8988T (cell line): Measurements from ENCODE around the gene POLR2L.

Experiments
- DNase-seq: peaks from one replicate; pipeline ENCODE4 v3.0.0; 2011

POLR2L gene

DNA sequence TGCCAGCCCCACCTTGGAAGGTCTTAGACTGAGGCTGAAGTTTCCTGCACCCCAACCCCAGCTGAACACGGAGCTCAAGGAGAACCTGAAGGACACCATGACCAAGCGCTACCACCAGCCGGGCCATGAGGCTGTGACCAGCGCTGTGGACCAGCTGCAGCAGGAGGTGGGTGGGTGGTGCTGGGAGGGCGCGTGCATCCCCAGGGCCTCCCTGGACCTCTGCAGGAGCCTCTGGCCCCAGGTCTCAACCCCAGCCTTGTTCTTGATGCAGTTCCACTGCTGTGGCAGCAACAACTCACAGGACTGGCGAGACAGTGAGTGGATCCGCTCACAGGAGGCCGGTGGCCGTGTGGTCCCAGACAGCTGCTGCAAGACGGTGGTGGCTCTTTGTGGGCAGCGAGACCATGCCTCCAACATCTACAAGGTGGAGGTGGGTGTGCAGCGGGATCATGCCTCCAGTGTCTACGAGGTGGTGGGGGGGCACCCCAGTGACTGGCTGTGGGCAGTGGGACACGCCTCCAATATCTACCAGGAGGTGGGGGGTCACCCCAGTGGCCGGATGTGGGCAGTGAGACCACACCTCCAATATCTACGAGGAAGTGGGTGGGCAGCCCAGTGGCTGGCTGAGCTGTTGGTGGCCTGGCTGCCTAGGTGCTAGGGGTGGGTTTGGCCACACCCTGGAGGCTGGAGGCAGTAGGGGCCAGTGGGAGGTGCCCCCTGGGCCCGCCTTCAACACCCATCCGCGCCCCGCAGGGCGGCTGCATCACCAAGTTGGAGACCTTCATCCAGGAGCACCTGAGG, 4.9 kb downstream of the POLR2L start:
- no peak for DNase-seq

- DNase-seq, result no peak
Observed at GRCh38 chr11:836700-837099, 5.6 kb downstream of the POLR2L start.

GRCh38 chr11:836274-836673, 6.1 kb downstream of the POLR2L start:
- no peak for DNase-seq

- peak; percentile 97 for DNase-seq
Observed at GRCh38 chr11:834371-835316, 7.7 kb downstream of the POLR2L start.

GRCh38 chr11:833849-834311, 8.4 kb downstream of the POLR2L start:
- no peak for DNase-seq

GRCh38 chr11:833114-833791, 9.1 kb downstream of the POLR2L start:
- no peak for DNase-seq

DNA sequence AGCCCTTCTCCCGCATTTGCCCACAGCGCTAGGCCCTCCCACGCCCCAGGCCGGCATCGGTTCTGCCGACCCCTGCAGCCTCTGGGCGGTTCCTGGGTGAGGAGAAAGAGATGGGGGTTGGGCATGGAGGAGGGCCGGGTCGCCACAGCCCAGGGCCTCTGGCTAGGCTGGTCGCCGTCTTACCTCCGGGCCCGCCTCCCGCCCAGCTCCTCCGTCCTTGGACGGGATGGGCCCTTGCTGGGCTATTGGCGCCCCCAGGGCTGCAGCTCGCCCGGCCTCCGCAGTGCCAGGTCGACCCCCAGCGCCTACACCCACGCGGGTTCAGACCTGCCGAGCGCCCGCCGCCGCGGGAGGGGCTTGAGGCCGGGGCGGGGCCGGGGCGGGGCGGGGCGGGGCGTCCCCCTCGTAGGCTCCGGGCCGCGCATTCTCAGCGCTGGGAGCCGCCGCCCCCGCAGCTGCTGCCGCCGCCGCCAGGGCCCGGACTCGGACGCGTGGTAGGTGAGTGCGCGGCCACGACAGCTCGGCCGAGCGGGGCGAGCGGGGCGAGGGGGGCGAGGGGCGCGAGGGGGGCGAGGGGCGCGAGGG, 9.7 kb downstream of the POLR2L start, which contains the start of gene CD151:
Gene CD151, plus strand, starts transcription at position 424 of the 585 bp plus-strand sequence. CDS start 3,118 bp downstream, outside the sequence.
- no peak for DNase-seq

GRCh38 chr11:831961-832528, 10.3 kb downstream of the POLR2L start:
- DNase-seq, result no peak

DNA sequence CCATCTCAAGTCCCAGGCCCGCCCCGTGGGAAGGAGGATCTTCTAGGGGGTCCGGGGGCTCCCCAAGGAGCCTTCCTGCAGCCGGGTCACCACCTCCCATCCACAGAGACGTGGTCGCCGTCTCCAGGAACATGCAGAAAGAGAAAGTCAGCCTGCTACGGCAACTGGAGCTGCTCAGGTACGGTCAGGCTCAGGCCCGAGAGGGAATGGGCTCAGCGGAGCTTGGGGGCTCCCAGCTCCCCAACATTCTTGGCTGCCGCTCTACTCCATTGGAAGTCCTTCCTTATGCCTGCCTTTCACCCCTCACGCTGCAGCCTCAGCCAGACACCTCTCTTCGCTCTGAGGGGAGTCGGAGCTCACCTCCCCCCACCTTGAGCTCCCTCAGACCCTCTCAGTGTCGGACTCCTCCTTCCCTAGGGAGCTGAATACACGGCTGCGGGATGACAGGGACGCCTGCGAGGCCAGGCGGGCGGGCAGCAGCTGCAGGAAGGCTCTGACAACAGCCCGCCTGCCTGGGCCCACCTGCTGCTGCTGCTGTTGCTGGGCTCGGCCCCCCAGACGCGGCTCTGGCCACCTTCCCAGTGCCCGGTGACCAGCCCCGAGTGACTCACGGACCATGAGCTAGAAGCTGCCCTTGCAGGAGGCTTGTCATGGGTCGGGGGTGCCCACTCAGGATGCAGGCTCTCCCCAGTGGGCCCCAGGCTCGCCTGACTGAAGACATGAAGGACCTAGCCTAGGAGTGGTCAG, 11.0 kb downstream of the POLR2L start:
- no peak for DNase-seq

- no peak for DNase-seq
Observed at GRCh38 chr11:830295-831117, 11.8 kb downstream of the POLR2L start.

- no peak for DNase-seq
Observed at GRCh38 chr11:829847-830294, 12.5 kb downstream of the POLR2L start.

DNA sequence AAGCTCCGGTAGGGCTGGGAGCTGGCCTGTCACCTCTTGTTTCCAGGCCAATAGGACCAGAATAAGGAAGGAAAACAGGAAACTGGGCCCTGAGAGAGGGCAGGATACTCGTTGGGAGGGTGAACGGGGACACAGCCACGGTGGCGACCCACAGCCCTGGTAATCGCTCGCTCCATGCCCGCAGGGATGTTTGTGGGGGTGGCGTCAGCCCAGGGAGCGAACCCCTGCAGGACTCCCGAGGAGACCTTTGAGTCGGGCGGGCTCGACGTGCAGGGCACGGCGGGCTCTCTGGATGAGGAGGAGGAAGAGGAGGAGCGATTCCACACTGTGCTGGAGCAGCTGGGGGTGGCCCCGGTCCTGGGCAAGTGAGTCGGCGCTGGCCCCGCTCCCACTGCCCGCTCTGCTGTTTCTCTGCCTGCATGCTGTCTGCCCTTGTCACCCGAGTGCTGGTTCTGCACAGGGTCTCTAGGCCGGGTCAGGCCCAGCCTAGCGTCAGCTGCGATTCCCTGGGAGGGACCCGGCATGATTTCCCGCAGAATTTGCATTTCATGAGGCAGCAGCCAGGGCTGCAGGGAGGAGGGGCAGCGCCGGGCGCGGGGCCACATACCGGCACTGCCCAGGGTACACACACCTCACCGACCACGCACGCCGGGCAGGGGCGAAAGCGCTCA, 13.0 kb downstream of the POLR2L start:
- no peak for DNase-seq

DNA sequence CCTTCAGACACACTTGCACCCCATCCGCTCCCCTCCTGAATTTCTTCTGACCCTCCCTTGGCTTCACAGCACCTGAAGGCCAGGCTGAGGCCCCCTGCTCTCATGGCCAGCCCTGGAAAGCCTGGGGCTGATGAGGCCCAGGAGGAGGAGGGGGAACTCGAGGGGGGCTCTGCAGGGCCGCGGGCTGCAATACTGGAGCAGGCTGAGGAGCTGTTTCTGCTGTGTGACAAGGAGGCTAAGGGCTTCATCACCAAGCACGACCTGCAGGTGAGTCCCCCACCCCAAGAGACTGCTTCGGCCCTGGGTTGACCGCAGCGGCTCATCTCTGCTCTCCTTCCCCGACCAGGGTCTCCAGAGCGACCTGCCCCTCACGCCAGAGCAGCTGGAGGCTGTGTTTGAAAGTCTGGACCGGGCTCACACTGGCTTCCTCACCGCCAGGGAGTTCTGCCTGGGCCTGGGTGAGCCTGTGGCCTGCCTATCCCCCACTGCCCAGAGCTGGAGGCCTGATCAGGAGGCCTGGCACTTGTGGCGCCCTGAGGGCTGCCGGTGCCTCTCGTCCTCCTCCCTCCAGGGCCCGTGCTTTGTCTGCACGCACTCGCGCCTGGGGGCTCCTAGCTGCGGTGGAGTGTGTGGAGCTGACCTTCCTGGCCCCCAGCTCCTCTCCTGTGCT, 13.7 kb downstream of the POLR2L start:
- DNase-seq, result no peak

DNA sequence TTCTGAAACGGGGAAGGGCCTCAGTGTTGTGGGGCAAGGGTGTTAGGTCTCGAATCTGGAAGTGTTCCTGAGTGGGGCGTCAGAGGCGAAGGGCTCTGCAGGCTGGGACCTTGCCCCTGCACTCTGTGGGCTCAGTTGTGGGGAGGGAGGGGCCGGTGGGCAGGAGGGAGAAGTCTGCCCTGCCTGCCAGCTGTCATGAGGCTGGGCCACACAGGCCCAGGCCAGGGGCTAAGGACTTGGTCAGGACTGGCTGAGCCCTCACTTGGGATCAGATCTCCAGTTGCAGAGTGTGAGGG, 14.5 kb downstream of the POLR2L start, which contains the start of gene CRACR2B:
Gene CRACR2B, plus strand, starts transcription at position 23 of the 296 bp plus-strand sequence. CDS start 689 bp downstream, outside the sequence.
- no peak for DNase-seq

DNA sequence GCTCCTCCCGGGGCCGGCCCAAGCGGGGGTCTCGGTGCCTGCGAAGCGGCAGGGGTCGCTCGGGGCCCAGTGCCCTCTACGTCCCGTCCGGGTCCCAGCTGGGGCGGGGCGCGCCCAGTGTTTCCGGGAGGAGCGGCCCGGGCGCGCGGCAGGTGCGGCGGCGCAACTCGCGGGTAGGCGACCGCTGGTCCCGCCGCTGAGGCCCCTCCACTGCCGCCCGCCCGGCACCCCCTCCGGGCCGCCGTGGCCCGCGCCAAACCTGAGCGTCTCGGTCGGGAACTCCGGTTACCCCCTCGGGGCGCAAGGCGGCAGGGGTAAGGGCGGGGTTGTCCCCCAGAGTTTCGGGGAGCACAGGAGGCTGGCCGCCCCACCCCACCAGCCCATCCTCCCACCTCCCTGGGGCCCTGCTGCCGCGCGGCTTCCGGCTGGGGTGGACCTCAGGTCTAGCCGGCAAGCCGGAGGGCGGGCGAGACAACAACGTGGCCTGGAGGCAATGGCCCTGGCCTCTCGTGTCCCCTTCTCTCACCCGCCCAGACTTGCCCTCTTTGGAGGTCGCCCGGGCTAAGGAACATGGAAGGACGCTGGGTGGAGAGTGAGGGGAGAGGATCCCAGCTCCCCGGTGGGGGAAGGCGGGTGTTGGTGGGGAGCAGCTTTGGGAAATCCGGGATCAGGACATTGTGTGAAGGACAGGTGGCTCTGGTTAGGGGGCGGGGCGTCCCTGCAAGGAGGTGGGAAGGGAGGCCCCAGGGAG, 15.0 kb downstream of the POLR2L start:
- peak; percentile 63 for DNase-seq

DNA sequence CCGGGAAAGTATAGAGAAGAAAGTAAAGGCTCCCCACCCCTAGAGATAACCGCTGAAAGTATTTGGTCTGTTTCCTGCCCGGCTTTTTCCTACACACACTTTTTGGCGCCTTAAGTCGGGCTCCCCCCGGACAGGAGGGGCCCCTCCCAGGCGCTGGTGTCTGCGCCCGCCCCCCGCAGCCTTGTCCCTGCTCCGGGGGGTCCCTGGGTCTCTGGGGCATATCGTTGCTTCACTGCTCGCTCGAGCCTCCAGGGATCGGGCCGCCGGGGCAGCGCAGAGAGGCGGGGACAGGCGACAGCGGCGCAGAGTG, 15.5 kb downstream of the POLR2L start:
- no peak for DNase-seq

DNA sequence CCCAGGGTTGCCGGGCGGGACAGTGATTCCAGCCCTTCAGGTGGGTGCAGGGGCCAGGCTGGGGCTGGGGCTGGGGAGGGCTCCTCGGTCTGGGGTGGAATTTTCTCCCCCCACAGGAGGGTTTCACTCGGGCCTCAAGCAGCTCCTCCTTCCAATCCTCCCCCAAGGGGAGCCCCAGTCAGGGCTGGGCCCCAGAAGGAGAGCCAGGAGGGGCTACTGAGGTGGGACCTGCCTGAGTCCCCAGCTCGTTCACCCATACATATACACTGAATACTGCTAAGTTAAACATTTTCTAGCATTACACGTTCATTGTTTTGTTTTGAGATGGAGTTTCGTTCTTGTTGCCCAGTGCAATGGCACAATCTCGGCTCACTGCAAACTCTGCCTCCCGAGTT, 16.1 kb downstream of the POLR2L start:
- no peak for DNase-seq

DNA sequence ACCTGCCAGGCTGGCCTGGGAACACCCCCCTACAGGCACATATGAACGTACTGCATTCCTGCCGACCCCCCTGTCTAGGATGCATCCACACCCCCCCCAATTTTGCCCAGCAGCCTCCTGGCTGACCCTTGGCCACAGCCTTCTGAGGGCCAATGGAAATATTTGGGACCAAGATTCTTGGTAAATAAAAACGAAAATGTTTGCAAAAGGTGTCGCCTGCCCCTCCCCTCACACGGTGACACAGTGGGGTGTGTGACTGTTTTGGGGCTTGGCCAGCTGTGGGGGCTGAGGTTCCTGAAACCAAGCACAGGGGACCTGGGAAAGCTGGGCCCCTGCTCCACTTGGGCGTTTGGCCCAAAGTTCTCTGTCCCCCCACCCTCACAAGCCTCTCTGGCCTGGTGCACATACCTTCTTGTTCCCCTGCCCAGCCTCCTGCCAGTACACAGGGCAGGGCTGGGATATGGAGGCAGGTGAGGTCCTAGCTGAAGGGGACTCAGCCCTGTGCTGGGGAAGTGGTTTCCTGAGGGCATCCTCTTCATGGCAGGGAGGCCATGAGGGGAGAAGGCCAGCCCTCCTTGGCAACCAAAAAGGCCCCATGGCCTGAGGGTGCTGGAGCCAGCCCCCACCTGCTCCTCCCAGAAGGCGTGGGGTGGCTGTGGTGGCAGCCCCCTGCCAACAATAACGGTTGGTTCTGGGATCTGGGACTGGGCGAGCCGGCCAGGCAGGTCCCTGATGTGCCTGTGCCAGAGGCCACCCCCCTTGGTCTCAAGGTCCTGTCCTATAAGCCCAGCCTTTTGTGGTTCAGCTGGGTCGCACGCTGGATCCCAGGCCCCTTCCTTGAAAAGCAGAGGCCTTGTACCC, 16.7 kb downstream of the POLR2L start:
- no peak for DNase-seq
